Epithelial cell of proximal tubule (primary cell): Measurements from ENCODE around the gene SOSTDC1. TPM values are rescaled to one million over a fixed set of nuclear protein-coding genes. Genes with fewer than 3 reads are reported as not detected.
A peak's percentile ranks its signal among the peaks of the same experiment; 100 is the strongest.

Experiments
- DNase-seq: peaks from one replicate; pipeline ENCODE4 v3.0.0-alpha.2; 2011; ENCODE audit warnings: low read depth
- H3K4me3 ChIP-seq: 2 replicates; pipeline ENCODE4 v1.5.1; 2011; ENCODE audit warnings: low read depth, mild to moderate bottlenecking, low read length
- total RNA-seq: library from RNA; depleted of rRNA; stranded (reverse); fragments of >200 nt; gene quantifications from 2 replicates; pipeline ENCODE4 v1.2.3, GENCODE V29; 2015
- TF ChIP-seq, protein P1 (sequence below): conservative IDR thresholded peaks from 2 replicates; pipeline ENCODE4 v1.5.1; 2012; ENCODE audit warnings: low read depth, mild to moderate bottlenecking, low read length

The SOSTDC1 gene
- total RNA-seq, 1 donor from 2014 or later = not detected

DNA sequence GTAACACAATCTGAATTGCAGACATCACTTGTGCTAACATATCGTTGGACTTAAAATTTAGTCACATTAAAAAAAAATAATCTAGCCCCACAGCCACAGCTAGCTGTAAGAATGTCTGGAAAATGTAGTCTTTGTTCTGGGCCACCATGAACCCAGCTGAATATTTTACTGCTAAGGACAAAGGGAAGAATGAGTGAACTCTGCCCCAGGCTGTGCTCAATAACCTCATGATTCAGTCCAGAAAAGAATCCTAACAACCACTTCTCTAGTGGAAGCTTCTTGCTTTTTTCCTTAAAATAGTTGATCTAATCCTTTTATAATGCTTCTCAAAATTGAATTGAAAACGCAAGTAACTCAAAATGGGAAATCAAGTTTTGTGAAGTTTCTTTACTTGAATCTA, 25.6 kb upstream of the SOSTDC1 start:
- no peak overlapping the region for H3K4me3 ChIP-seq
- TF ChIP-seq, protein P1, sequence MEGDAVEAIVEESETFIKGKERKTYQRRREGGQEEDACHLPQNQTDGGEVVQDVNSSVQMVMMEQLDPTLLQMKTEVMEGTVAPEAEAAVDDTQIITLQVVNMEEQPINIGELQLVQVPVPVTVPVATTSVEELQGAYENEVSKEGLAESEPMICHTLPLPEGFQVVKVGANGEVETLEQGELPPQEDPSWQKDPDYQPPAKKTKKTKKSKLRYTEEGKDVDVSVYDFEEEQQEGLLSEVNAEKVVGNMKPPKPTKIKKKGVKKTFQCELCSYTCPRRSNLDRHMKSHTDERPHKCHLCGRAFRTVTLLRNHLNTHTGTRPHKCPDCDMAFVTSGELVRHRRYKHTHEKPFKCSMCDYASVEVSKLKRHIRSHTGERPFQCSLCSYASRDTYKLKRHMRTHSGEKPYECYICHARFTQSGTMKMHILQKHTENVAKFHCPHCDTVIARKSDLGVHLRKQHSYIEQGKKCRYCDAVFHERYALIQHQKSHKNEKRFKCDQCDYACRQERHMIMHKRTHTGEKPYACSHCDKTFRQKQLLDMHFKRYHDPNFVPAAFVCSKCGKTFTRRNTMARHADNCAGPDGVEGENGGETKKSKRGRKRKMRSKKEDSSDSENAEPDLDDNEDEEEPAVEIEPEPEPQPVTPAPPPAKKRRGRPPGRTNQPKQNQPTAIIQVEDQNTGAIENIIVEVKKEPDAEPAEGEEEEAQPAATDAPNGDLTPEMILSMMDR = no peak
- no peak for DNase-seq

GRCh38 chr7:16484453-16485158, 19.1 kb upstream of the SOSTDC1 start:
- no peak overlapping the region for H3K4me3 ChIP-seq
- peak; percentile 12 for DNase-seq
- TF ChIP-seq, protein P1 = no peak

GRCh38 chr7:16479591-16479990, 14.1 kb upstream of the SOSTDC1 start:
- TF ChIP-seq, protein P1 = no peak
- peak; percentile 45 for DNase-seq
- no peak overlapping the region for H3K4me3 ChIP-seq

GRCh38 chr7:16479161-16479560, 13.6 kb upstream of the SOSTDC1 start:
- no peak for DNase-seq
- H3K4me3 ChIP-seq = no peak overlapping the region
- TF ChIP-seq, protein P1 = no peak

DNA sequence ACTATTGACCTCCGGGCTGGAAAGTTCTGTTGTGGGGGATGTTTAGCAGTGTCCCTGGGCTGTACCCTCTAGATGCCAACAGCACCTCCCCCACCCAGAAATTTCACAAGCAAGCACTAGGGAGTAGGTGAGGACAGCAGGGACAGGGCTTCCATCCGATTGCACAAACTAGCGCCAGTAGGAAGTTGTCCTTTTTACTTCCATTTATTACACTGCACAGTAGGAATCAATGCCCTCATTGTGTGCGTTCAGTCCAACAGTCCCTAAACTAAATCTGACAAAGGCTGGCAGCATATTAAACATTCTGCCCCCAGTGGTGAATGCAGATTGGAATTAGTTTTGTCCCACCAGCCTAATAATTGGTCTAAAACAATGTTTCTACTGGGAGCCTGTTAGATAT, 6.4 kb upstream of the SOSTDC1 start:
- no peak overlapping the region for H3K4me3 ChIP-seq
- DNase-seq = no peak
- TF ChIP-seq, protein P1 = peak; percentile 13

GRCh38 chr7:16463949-16464715, 1.4 kb downstream of the SOSTDC1 start:
- no peak for DNase-seq
- H3K4me3 ChIP-seq = peak overlapping the region; percentile 6
- TF ChIP-seq, protein P1 = no peak

DNA sequence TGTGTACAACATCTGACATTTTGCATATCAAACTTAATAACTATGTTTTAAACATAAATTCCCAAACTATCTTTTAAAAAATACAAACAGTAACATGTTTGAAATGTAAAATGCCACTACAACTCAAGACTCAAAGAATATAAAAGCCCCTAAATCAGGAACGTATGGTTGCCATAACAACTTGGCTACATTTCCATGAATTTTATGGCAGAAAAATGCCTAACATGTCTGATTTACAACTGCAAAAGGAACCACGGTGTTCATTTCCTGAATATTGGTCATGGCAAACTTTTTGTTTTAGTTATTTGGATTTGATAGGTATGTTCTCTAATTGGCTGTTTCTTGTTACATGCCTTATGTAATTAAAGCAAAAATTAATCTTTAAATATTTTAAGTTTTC, 2.0 kb downstream of the SOSTDC1 start:
- DNase-seq = no peak
- TF ChIP-seq, protein P1 = no peak
- H3K4me3 ChIP-seq = no peak overlapping the region
